OCI-LY7 (cell line): Measurements from ENCODE around the gene FCAMR.

ENCODE experiments used
- EZH2phosphoT487 ChIP-seq: fragments of 200-600 bp; sonication (generic); IDR thresholded peaks from 2 replicates; pipeline ENCODE4 v1.6.1; 2018; ENCODE audit warnings: low read depth, borderline replicate concordance, mild to moderate bottlenecking, mixed run types, antibody characterized with exemption, low read length, moderate library complexity, mixed read lengths
- TF ChIP-seq, protein P1 (sequence below): fragments of 200-600 bp; sonication (generic); conservative IDR thresholded peaks from 2 replicates; pipeline ENCODE4 v1.5.1; 2014; ENCODE audit warnings: mild to moderate bottlenecking, antibody characterized with exemption, low read length, moderate library complexity, mixed read lengths

DNA sequence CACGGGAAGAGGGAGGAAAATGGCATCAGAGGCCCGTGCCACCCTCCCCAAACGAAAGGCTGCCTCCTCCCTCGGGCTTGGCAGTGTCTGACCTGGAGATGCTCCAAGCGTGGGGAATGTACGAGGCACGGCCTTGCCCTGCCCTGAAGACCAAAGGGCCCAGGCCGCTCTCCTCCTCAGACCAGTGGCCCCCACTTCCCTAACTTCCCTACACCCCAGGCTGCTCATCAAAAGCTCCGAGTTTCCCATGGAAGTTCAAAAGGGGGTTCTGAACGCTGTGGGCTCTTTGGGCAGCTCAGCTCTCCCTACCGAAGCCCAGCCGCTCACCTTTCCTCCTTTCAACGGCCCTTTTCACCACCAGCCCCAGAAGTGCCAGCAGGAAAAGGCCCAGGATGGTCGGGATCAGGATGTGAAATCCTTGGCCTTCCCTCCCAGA lies 60.4 kb downstream of the FCAMR start:
- TF ChIP-seq, protein P1, sequence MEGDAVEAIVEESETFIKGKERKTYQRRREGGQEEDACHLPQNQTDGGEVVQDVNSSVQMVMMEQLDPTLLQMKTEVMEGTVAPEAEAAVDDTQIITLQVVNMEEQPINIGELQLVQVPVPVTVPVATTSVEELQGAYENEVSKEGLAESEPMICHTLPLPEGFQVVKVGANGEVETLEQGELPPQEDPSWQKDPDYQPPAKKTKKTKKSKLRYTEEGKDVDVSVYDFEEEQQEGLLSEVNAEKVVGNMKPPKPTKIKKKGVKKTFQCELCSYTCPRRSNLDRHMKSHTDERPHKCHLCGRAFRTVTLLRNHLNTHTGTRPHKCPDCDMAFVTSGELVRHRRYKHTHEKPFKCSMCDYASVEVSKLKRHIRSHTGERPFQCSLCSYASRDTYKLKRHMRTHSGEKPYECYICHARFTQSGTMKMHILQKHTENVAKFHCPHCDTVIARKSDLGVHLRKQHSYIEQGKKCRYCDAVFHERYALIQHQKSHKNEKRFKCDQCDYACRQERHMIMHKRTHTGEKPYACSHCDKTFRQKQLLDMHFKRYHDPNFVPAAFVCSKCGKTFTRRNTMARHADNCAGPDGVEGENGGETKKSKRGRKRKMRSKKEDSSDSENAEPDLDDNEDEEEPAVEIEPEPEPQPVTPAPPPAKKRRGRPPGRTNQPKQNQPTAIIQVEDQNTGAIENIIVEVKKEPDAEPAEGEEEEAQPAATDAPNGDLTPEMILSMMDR: no peak
- TF ChIP-seq EZH2phosphoT487: no peak
